RWPE2 (cell line): ENCODE results near the gene DOCK9.

Experiments
- ATAC-seq: fragments of 200-7000 bp; cut with Tn5 transposase; 3 replicates; pipeline ENCODE4 v1.9.1; 2021; ENCODE audit warnings: low read depth
- DNase-seq: peaks from one replicate; pipeline ENCODE4 v3.0.0-alpha.2; 2020; ENCODE audit warnings: low spot score
- H3K27ac ChIP-seq: fragments of 450-650 bp; 2 replicates; pipeline ENCODE4 v1.5.1; 2017; ENCODE audit warnings: mild to moderate bottlenecking; ENCODE audit not compliant: poor library complexity, severe bottlenecking
- H3K27me3 ChIP-seq: fragments of 250-450 bp; sonication (Bioruptor Pico); 2 replicates; pipeline ENCODE4 v1.5.1; 2021; ENCODE audit warnings: mild to moderate bottlenecking, moderate library complexity; ENCODE audit not compliant: insufficient read depth, poor library complexity, severe bottlenecking
- H3K36me3 ChIP-seq: fragments of 250-450 bp; sonication (Bioruptor Pico); 2 replicates; pipeline ENCODE4 v1.5.1; 2020; ENCODE audit warnings: low read depth, mild to moderate bottlenecking, moderate library complexity
- H3K4me1 ChIP-seq: fragments of 250-450 bp; sonication (Bioruptor Pico); 2 replicates; pipeline ENCODE4 v1.5.1; 2021; ENCODE audit warnings: mild to moderate bottlenecking, moderate library complexity; ENCODE audit not compliant: insufficient read depth, poor library complexity, severe bottlenecking
- H3K4me3 ChIP-seq: fragments of 250-450 bp; sonication (Bioruptor Pico); 2 replicates; pipeline ENCODE4 v1.5.1; 2021; ENCODE audit warnings: mild to moderate bottlenecking, moderate library complexity; ENCODE audit not compliant: severe bottlenecking
- H3K9me3 ChIP-seq: fragments of 250-450 bp; sonication (Bioruptor Pico); 2 replicates; pipeline ENCODE4 v1.5.1; 2021; ENCODE audit warnings: mild to moderate bottlenecking, moderate library complexity; ENCODE audit not compliant: severe bottlenecking
- CTCF ChIP-seq: fragments of 450-650 bp; IDR thresholded peaks from one replicate; pipeline ENCODE4 v1.5.1; 2017; ENCODE audit warnings: mild to moderate bottlenecking, moderate library complexity; ENCODE audit not compliant: poor library complexity, severe bottlenecking

Gene DOCK9

DNA sequence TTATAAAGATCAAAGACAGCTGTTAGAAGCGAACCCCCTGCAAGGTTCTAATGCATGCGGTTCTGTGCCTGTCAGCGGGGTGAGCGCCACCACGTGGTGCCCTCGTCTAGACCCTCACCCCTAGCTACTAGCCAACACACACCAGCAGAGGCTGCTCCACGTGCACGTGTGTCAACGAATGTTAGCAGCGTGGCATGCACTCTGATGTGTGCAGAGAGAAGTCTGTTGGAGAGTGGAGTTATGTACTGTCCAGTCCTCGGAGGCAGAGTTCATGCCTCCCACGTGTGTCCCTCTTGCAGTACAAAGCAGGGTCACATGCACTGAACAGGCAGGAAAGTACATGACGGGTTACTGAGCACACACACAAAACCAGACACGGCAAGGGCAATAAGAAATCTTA is 150.4 kb downstream of the DOCK9 start:
- no peaks in the 10 kb centered on the region for H3K27me3 ChIP-seq
- H3K9me3 ChIP-seq: no peaks in the 10 kb centered on the region
- TF ChIP-seq CTCF: no peak
- no peak overlapping the region for H3K4me3 ChIP-seq
- H3K4me1 ChIP-seq: no peaks in the 10 kb centered on the region
- H3K36me3 ChIP-seq: peaks cover 42% of the 10 kb centered on the region
- no peak for ATAC-seq
- no peak for DNase-seq
- H3K27ac ChIP-seq: no peak overlapping the region

DNA sequence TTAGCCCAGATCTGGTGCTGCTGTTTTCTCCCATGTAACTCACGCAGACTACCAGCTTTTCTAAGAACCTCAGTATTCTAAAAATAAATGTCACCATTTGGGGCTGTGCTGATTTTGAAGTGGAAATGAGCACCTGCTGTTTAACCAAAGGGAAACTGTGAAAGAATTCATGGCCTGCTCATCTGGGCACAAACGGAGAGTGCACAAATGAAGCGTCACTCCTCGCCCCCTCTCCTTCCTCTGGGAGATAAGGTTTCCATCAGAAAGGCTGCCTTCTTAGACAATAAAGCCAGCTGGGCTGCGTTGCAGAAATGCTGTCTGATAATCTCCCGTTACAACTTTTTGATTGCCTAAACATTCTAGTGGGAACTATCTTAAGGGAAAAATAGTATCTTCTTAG is 151.7 kb downstream of the DOCK9 start:
- ATAC-seq (no peak), DNase-seq (no peak)
- no peaks in the 10 kb centered on the region for H3K27me3 ChIP-seq
- H3K36me3 ChIP-seq: peaks cover 49% of the 10 kb centered on the region
- H3K27ac ChIP-seq: no peak overlapping the region
- H3K4me3 ChIP-seq: no peak overlapping the region
- TF ChIP-seq CTCF: no peak
- H3K4me1 ChIP-seq: no peaks in the 10 kb centered on the region
- no peaks in the 10 kb centered on the region for H3K9me3 ChIP-seq

- H3K27ac ChIP-seq: no peak overlapping the region
- DNase-seq (no peak), ATAC-seq (no peak)
- H3K9me3 ChIP-seq: no peaks in the 10 kb centered on the region
- H3K4me3 ChIP-seq: no peak overlapping the region
- H3K27me3 ChIP-seq: no peaks in the 10 kb centered on the region
- peaks cover 48% of the 10 kb centered on the region for H3K36me3 ChIP-seq
- no peak for TF ChIP-seq CTCF
- H3K4me1 ChIP-seq: no peaks in the 10 kb centered on the region
These were observed 152.2 kb downstream of the DOCK9 start for GRCh38 chr13:98825659-98826058.

GRCh38 chr13:98824376-98825160 is 153.3 kb downstream of the DOCK9 start:
- H3K4me3 ChIP-seq: no peak overlapping the region
- peaks cover 50% of the 10 kb centered on the region for H3K36me3 ChIP-seq
- no peak overlapping the region for H3K27ac ChIP-seq
- H3K9me3 ChIP-seq: no peaks in the 10 kb centered on the region
- no peaks in the 10 kb centered on the region for H3K4me1 ChIP-seq
- DNase-seq: no peak
- no peak for ATAC-seq
- TF ChIP-seq CTCF: no peak
- no peaks in the 10 kb centered on the region for H3K27me3 ChIP-seq

GRCh38 chr13:98823442-98823841 is 154.4 kb downstream of the DOCK9 start:
- no peak for ATAC-seq
- no peak for DNase-seq
- TF ChIP-seq CTCF: no peak
- Histone ChIP-seq H3K9me3 (no peaks in the 10 kb centered on the region), H3K36me3 (peaks cover 46% of the 10 kb centered on the region), H3K4me1 (no peaks in the 10 kb centered on the region), H3K27ac (no peak overlapping the region), H3K4me3 (no peak overlapping the region), H3K27me3 (no peaks in the 10 kb centered on the region)
